ENCODE results near the gene SLC8A2. TPM values are rescaled to one million over a fixed set of nuclear protein-coding genes. Genes with fewer than 3 reads are reported as not detected.

SLC8A2 gene
- total RNA-seq, 1 experiment from 2014 or later = 11.3 TPM

GRCh38 chr19:47490031-47490430 is 18.3 kb upstream of the SLC8A2 start:
- H3K4me3 Mint-ChIP-seq = no peak overlapping the region
- H3K27me3 Mint-ChIP-seq (ENCODE audit: low read depth) = no peaks in the 10 kb centered on the region
- no peak overlapping the region for H3K27ac Mint-ChIP-seq

More at GRCh38 chr19:47490031-47490430, 18.3 kb upstream of the SLC8A2 start:
- no peak overlapping the region for H4K8ac ChIP-seq (replicated peaks; ENCODE audit: insufficient read length, low read depth, low read length)
- no peak overlapping the region for H3K23ac ChIP-seq (ENCODE audit: insufficient read length, low read depth, low read length)
- no peak overlapping the region for H3K14ac ChIP-seq (ENCODE audit: insufficient read depth, low read length)
- H3K56ac ChIP-seq (ENCODE audit: insufficient read length, low read depth, low read length) = no peak overlapping the region
- peaks cover under 1 to 13% of the 10 kb centered on the region in 2 experiments; a peak in 3 of 4 replicates for H3K4me1 Mint-ChIP-seq
- no peaks in the 10 kb centered on the region for H3K4me1 ChIP-seq (ENCODE audit: insufficient read depth, low read length)
- H3K4me2 ChIP-seq (ENCODE audit: insufficient read depth, insufficient read length, low read length) = no peak overlapping the region
- no peak overlapping the region for H3K9ac ChIP-seq (ENCODE audit: extremely low read depth, insufficient read length, low read length)
- no peak overlapping the region for H2BK12ac ChIP-seq (ENCODE audit: insufficient read length, low read depth, low read length)
- no peak for DNase-seq
- no peak overlapping the region for H4K91ac ChIP-seq (ENCODE audit: insufficient read length, low read depth, low read length)
- no peaks in the 10 kb centered on the region for H3K9me3 Mint-ChIP-seq
- no peaks in the 10 kb centered on the region for H3K23me2 ChIP-seq (ENCODE audit: insufficient read length, low read depth, low read length, poor library complexity, severe bottlenecking)
- H2AK5ac ChIP-seq (ENCODE audit: insufficient read length, low read length) = no peak overlapping the region
- H3K79me1 ChIP-seq (ENCODE audit: insufficient read depth, low read depth, low read length, poor library complexity, severe bottlenecking) = no peaks in the 10 kb centered on the region
- no peak overlapping the region for H2BK20ac ChIP-seq (ENCODE audit: low read depth, low read length, poor library complexity, severe bottlenecking)
- H4K5ac ChIP-seq (ENCODE audit: insufficient read length, low read depth, low read length) = no peak overlapping the region
- no peak overlapping the region for H2BK120ac ChIP-seq (ENCODE audit: low read depth, low read length, poor library complexity, severe bottlenecking)
- no peak overlapping the region for H3K27ac ChIP-seq (ENCODE audit: insufficient read length, low read depth, low read length)
- no peak overlapping the region for H2BK5ac ChIP-seq (ENCODE audit: insufficient read length, low read length)
- H3T11ph ChIP-seq (ENCODE audit: low read length) = no peak overlapping the region
- no peak overlapping the region for H3K4ac ChIP-seq (ENCODE audit: low read depth, low read length)
- H3K36me3 Mint-ChIP-seq (ENCODE audit: insufficient read depth in 1 of 3, low read depth in 3 of 3) = peaks cover 7 to 23% (median 17%) of the 10 kb centered on the region in 3 experiments; a peak in 6 of 7 replicates
- no peaks in the 10 kb centered on the region for H4K20me1 ChIP-seq (ENCODE audit: control insufficient read depth, insufficient read depth, insufficient read length)
- H3K79me2 ChIP-seq (ENCODE audit: insufficient read depth, low read length) = no peaks in the 10 kb centered on the region
- no peaks in the 10 kb centered on the region for H3K27me3 ChIP-seq (ENCODE audit: insufficient read depth, low read length)
- H3K18ac ChIP-seq (ENCODE audit: insufficient read length, low read depth, low read length) = no peak overlapping the region
- WGBS (ENCODE audit: extremely low coverage, insufficient read length, low lambda C conversion rate) = 100% methylated on average over 6 of the region's 7 CpGs
- H2BK15ac ChIP-seq (ENCODE audit: low read depth, low read length) = no peak overlapping the region
- H3K9me3 ChIP-seq (ENCODE audit: control insufficient read depth, low read depth, low read length) = no peaks in the 10 kb centered on the region
- TF ChIP-seq CTCF (conservative IDR thresholded peaks at IDR 0.05) = no peak
- no peak overlapping the region for H2AFZ ChIP-seq (ENCODE audit: low read length)

Measured in H9 (cell line).